GM12878 (cell line): ENCODE results near the gene SLC25A13. TPM values are rescaled to one million over a fixed set of nuclear protein-coding genes. Genes with fewer than 3 reads are reported as not detected.

Source experiments
- ATAC-seq: fragments of 200-7000 bp; cut with Tn5 transposase; 3 replicates; pipeline ENCODE4 v1.9.1; 2020; ENCODE audit warnings: mild to moderate bottlenecking, moderate library complexity
- BruUV-seq: library from RNA; stranded (reverse); fragments of 400-500 nt; replicated peaks from 2 replicates; lab custom pipeline; 2021; lab: Mats Ljungman, UMichigan
- CTCF ChIA-PET: fragments of 300-600 bp; sonication (Branson Sonifier 250); formaldehyde crosslinking; extraction: SDS; loops from one replicate; lab custom pipeline; 2021; ENCODE audit warnings: inconsistent platforms; lab: Yijun Ruan, JAX
- POLR2A ChIA-PET: fragments of 350-600 bp; formaldehyde crosslinking; extraction: SDS; loops from one replicate; lab custom pipeline; 2021; ENCODE audit warnings: inconsistent platforms; lab: Charles Lee
- RAD21 ChIA-PET: fragments of 300-600 bp; sonication (Branson Sonifier 250); formaldehyde crosslinking; loops from one replicate; lab custom pipeline; 2023; ENCODE audit warnings: antibody characterized with exemption; ENCODE audit not compliant: unreplicated experiment; lab: Charles Lee
- SMC1A ChIA-PET: fragments of 300-600 bp; sonication (Branson Sonifier 250); formaldehyde crosslinking; loops from one replicate; lab custom pipeline; 2023; ENCODE audit not compliant: unreplicated experiment, uncharacterized antibody; lab: Charles Lee
- DNase-seq: peaks from one replicate; pipeline ENCODE4 v3.0.0-alpha.2; 2011; ENCODE audit warnings: low read depth, low spot score
- FAIRE-seq: peaks from 3 replicates; lab custom pipeline; 2011; peaks lifted over from hg19 to GRCh38; lab: Jason Lieb, UNC
- H2AFZ ChIP-seq: 2 replicates; pipeline ENCODE4 v1.6.0; 2011; ENCODE audit warnings: low read depth, low read length, control low read depth; ENCODE audit not compliant: control insufficient read depth
- H3K27ac ChIP-seq: 2 replicates; pipeline ENCODE4 v1.5.1; 2011; ENCODE audit warnings: control low read depth; ENCODE audit not compliant: control insufficient read depth, insufficient read depth
- H3K27me3 ChIP-seq, 2 experiments: replicated peaks in 1 of 2; 2 replicates each; pipeline versions ENCODE4 v1.6.0 to v1.6.1; 2011; ENCODE audit warnings: low read length in 1 of 2; ENCODE audit not compliant: control insufficient read depth in 2 of 2, insufficient read depth in 2 of 2
- H3K36me3 ChIP-seq, 2 experiments: 2 replicates each; pipeline ENCODE4 v1.5.1; 2011; ENCODE audit warnings: low read length in 1 of 2; ENCODE audit not compliant: control insufficient read depth in 2 of 2, insufficient read depth in 2 of 2
- H3K4me1 ChIP-seq: 2 replicates; pipeline ENCODE4 v1.6.1; 2011; ENCODE audit warnings: mild to moderate bottlenecking, low read length, moderate library complexity, mixed read lengths; ENCODE audit not compliant: control insufficient read depth, insufficient read depth
- H3K4me2 ChIP-seq: 2 replicates; pipeline ENCODE4 v1.6.0; 2011; ENCODE audit warnings: control low read depth; ENCODE audit not compliant: control insufficient read depth, insufficient read depth
- H3K4me3 ChIP-seq: fragments of 200-600 bp; sonication (generic); 2 replicates; pipeline ENCODE4 v1.5.1; 2016
- H3K79me2 ChIP-seq: 2 replicates; pipeline ENCODE4 v1.6.0; 2011; ENCODE audit warnings: low read length; ENCODE audit not compliant: control insufficient read depth, insufficient read depth
- H3K9ac ChIP-seq: 2 replicates; pipeline ENCODE4 v1.8.0; 2011; ENCODE audit warnings: low read length, control low read depth, mixed read lengths; ENCODE audit not compliant: control insufficient read depth, insufficient read depth
- H3K9me3 ChIP-seq: replicated peaks from 3 replicates; pipeline ENCODE4 v1.5.1; 2011; ENCODE audit warnings: mild to moderate bottlenecking, low read length; ENCODE audit not compliant: control insufficient read depth, insufficient read depth
- H4K20me1 ChIP-seq: 2 replicates; pipeline ENCODE4 v1.6.0; 2011; ENCODE audit not compliant: control insufficient read depth, insufficient read depth
- BCL3 ChIP-seq: IDR thresholded peaks from 2 replicates; pipeline ENCODE4 v1.6.1; 2011; ENCODE audit warnings: borderline replicate concordance, low read depth, mild to moderate bottlenecking, moderate library complexity, low read length; ENCODE audit not compliant: insufficient read depth, poor library complexity, severe bottlenecking
- CHD1 ChIP-seq: IDR thresholded peaks from 2 replicates; pipeline ENCODE4 v1.6.1; 2012; ENCODE audit warnings: low read depth, low read length, improper control_type of control experiment
- CUX1 ChIP-seq: IDR thresholded peaks from 2 replicates; pipeline ENCODE4 v1.6.1; 2012; ENCODE audit warnings: improper control_type of control experiment, low read depth, low read length; ENCODE audit not compliant: insufficient replicate concordance
- EED ChIP-seq: sonication (generic); IDR thresholded peaks from 2 replicates; pipeline ENCODE4 v1.6.1; 2016; ENCODE audit warnings: antibody characterized with exemption, low read depth
- EZH2 ChIP-seq: IDR thresholded peaks from 2 replicates; pipeline ENCODE4 v1.6.1; 2012; ENCODE audit warnings: low read depth, mild to moderate bottlenecking, control low read depth, inconsistent platforms, low read length, borderline replicate concordance; ENCODE audit not compliant: control insufficient read depth
- JUND ChIP-seq: IDR thresholded peaks from 2 replicates; pipeline ENCODE4 v1.6.1; 2012; ENCODE audit warnings: low read depth, mild to moderate bottlenecking, low read length, improper control_type of control experiment, moderate library complexity
- LARP7 ChIP-seq: fragments of 450-650 bp; IDR thresholded peaks from 2 replicates; pipeline ENCODE4 v1.6.1; 2017; ENCODE audit warnings: mild to moderate bottlenecking
- RELB ChIP-seq: fragments of 450-650 bp; IDR thresholded peaks from 2 replicates; pipeline ENCODE4 v1.6.1; 2017; ENCODE audit warnings: low read depth, mild to moderate bottlenecking, moderate library complexity
- SIX5 ChIP-seq: IDR thresholded peaks from 2 replicates; pipeline ENCODE4 v1.6.1; 2011; ENCODE audit warnings: mild to moderate bottlenecking, low read depth, low read length, moderate library complexity; ENCODE audit not compliant: severe bottlenecking
- TAF1 ChIP-seq: IDR thresholded peaks from 2 replicates; pipeline ENCODE4 v1.6.1; 2011; ENCODE audit warnings: mild to moderate bottlenecking, low read depth, low read length, borderline replicate concordance
- WGBS: methylation state at CpG from one replicate; pipeline ENCODE4 v1.1.6; 2016; ENCODE audit warnings: low lambda C conversion rate; ENCODE audit not compliant: insufficient replicate concordance, insufficient coverage; ENCODE audit errors: missing lambda C conversion rate; 5-methylcytosine and 5-hydroxymethylcytosine counted together
- in situ Hi-C: fragments of 300-500 bp; cut with MboI; formaldehyde crosslinking; loops from 9 replicates; pipeline ENCODE4 v1.14.3; 2018; ENCODE audit warnings: mixed read lengths
- intact Hi-C: fragments of 100-400 bp; cut with micrococcal nuclease; formaldehyde crosslinking; loops from one replicate; pipeline ENCODE4 v1.14.2; 2022; ENCODE audit not compliant: unreplicated experiment
- polyA plus RNA-seq, 11 experiments: library from polyadenylated mRNA; depleted of rRNA in 4 of 11; unstranded in 6 of 11; stranded (reverse) in 5 of 11; fragments of >200 nt; fragmentation: Nextera tagmentation in 4 of 11; fragmentation: Illumina TruSeq in 1 of 11; extraction: Ambion mirVana in 4 of 11; extraction: Trizol in 1 of 11; gene quantifications; 1 replicate in 1 of 11; 2 replicates in 10 of 11; pipeline versions ENCODE4 v1.2.1 to v1.2.3, GENCODE V29; 2011 to 2016; ENCODE audit warnings: inconsistent platforms in 2 of 11, missing spikeins in 2 of 11, low read depth in 1 of 11
- total RNA-seq, 4 experiments: library from RNA; depleted of rRNA in 3 of 4; stranded (reverse); fragments of >200 nt in 3 of 4; fragmentation: Illumina TruSeq in 1 of 4; extraction: Trizol in 1 of 4; gene quantifications; 2 replicates each; pipeline versions ENCODE4 v1.2.1 to v1.2.3, GENCODE V29; 2013 to 2021

SLC25A13 gene
- total and polyA plus RNA-seq, 10 of the 15 experiments (the other 5 are each of a cell fraction or from before 2014, with no cell fraction given), result 7.0 to 24.7 (median 18.6) TPM

GRCh38 chr7:96322373-96322695 lies 436 bp upstream of the SLC25A13 start (continued):
- TF ChIP-seq CUX1, result no peak

GRCh38 chr7:96321031-96321657 lies 754 bp downstream of the SLC25A13 start:
- FAIRE-seq (no peak), DNase-seq (peak; percentile 28), ATAC-seq (peak; percentile 69)
- no peaks in the 10 kb centered on the region for H3K27me3 ChIP-seq
- H4K20me1 ChIP-seq, result no peaks in the 10 kb centered on the region
- RAD21 ChIA-PET, result no interaction called here
- peaks cover 12% of the 10 kb centered on the region for H3K4me1 ChIP-seq
- peak overlapping the region; percentile 82 for H3K4me3 ChIP-seq
- peak overlapping the region; percentile 95 for H3K9ac ChIP-seq
- BruUV-seq, result no TSS peak
- peak overlapping the region; percentile 77 for H3K4me2 ChIP-seq
- CTCF ChIA-PET, result no interaction called here
- no peaks in the 10 kb centered on the region; the same call in 2 of the 3 replicates for H3K9me3 ChIP-seq
- peak overlapping the region; percentile 89 for H3K27ac ChIP-seq
- intact Hi-C loops (loop anchor here (10.0 kb wide), 1 partner anchor 384 kb away; the partner anchor contains the start of gene SEM1), in situ Hi-C loops (no loop called here)
- POLR2A ChIA-PET, result interaction anchor here (0.5 to 0.6 kb wide), 2 partner anchors 10 to 160 kb away, joined by 3 read pairs; no protein-coding TSS in a partner anchor
- H2AFZ ChIP-seq, result peak overlapping the region; percentile 73
- H3K36me3 ChIP-seq, result no peaks in the 10 kb centered on the region
- peaks cover 30% of the 10 kb centered on the region for H3K79me2 ChIP-seq
- WGBS, result 0% methylated on average over 22 of the region's 22 CpGs
- SMC1A ChIA-PET, result no interaction called here
- TF ChIP-seq JUND (no peak), EED (0 out of 2 replicates have a peak, but pooled peaks have one; percentile 25), RELB (peak; percentile 40; the same call in 1 of the 2 replicates), SIX5 (peak; percentile 5), BCL3 (peak; percentile 40), CHD1 (no peak), TAF1 (no peak), LARP7 (no peak), EZH2 (no peak)
